Esophagus muscularis mucosa (tissue), 4 donors: ENCODE data around the gene WRAP53. TPM values are rescaled to one million over a fixed set of nuclear protein-coding genes. Genes with fewer than 3 reads are reported as not detected.

ENCODE experiments used
- DNase-seq: peaks from one replicate; pipeline ENCODE4 v3.0.0-alpha.2; 2017; ENCODE audit errors: extremely low spot score
- H3K27ac ChIP-seq, 4 donors: fragments of 200-600 bp; sonication (generic); replicated peaks in 1 of 4; 1 replicate in 3 of 4; 2 replicates in 1 of 4; pipeline ENCODE4 v1.5.1; 2016 to 2019; ENCODE audit warnings: mild to moderate bottlenecking in 1 of 4
- H3K27me3 ChIP-seq, 4 donors: fragments of 200-600 bp; sonication (generic); one replicate each; pipeline versions ENCODE4 v1.5.1 to v1.6.0; 2016 to 2019
- H3K36me3 ChIP-seq, 4 donors: fragments of 200-600 bp; sonication (generic); one replicate each; pipeline ENCODE4 v1.5.1; 2016 to 2019
- H3K4me1 ChIP-seq, 4 donors: fragments of 200-600 bp; sonication (generic); one replicate each; pipeline ENCODE4 v1.5.1; 2016 to 2019
- H3K4me3 ChIP-seq, 4 donors: fragments of 200-600 bp; sonication (generic); 1 replicate in 2 of 4; 2 replicates in 2 of 4; pipeline ENCODE4 v1.5.1; 2016 to 2019; ENCODE audit warnings: mild to moderate bottlenecking in 4 of 4, moderate library complexity in 1 of 4
- H3K9me3 ChIP-seq, 4 donors: fragments of 200-600 bp; sonication (generic); 1 replicate in 3 of 4; 2 replicates in 1 of 4; pipeline ENCODE4 v1.5.1; 2016 to 2019
- CTCF ChIP-seq, 3 experiments: fragments of 200-600 bp in 2 of 3; fragments of 450-650 bp in 1 of 3; sonication (generic) in 2 of 3; IDR thresholded peaks; one replicate each; pipeline ENCODE4 v1.5.1; 2017 to 2019; ENCODE audit warnings: antibody characterized with exemption in 3 of 3, mild to moderate bottlenecking in 2 of 3, moderate library complexity in 1 of 3
- EP300 ChIP-seq: sonication (generic); formaldehyde crosslinking; IDR thresholded peaks from one replicate; pipeline ENCODE4 v1.6.1; 2017; ENCODE audit warnings: antibody characterized with exemption
- POLR2A ChIP-seq: fragments of 450-650 bp; IDR thresholded peaks from one replicate; pipeline ENCODE4 v1.6.1; 2017; ENCODE audit warnings: antibody characterized with exemption, moderate library complexity, mild to moderate bottlenecking, low read depth
- POLR2AphosphoS5 ChIP-seq, 2 donors: sonication (generic); formaldehyde crosslinking; IDR thresholded peaks; one replicate each; pipeline ENCODE4 v1.6.1; 2017; ENCODE audit warnings: antibody characterized with exemption in 2 of 2
- WGBS: methylation state at CpG from one replicate; pipeline ENCODE4 v1.1.5; 2018; 5-methylcytosine and 5-hydroxymethylcytosine counted together
- intact Hi-C: fragments of 100-400 bp; cut with DNase I; formaldehyde crosslinking; loops from one replicate; pipeline ENCODE4 v1.15.1; 2023
- total RNA-seq, 4 donors: library from RNA; depleted of rRNA; stranded (reverse); fragments of >200 nt; gene quantifications; one replicate each; pipeline versions ENCODE4 v1.1.0 to v1.2.1, GENCODE V29; 2016

The WRAP53 gene
- total RNA-seq, 4 donors from 2014 or later, result 3.3 to 6.4 (median 3.8) TPM

GRCh38 chr17:7707446-7707845, 19.2 kb downstream of the WRAP53 start:
- H3K4me3 ChIP-seq, result no peak overlapping the region
- no peak for TF ChIP-seq EP300
- no peak for TF ChIP-seq CTCF (IDR thresholded peaks at IDR 0.05)
- no peak for TF ChIP-seq POLR2A
- TF ChIP-seq POLR2AphosphoS5 (IDR thresholded peaks at IDR 0.05), result no peak

GRCh38 chr17:7707858-7708750, 19.8 kb downstream of the WRAP53 start:
- H3K9me3 ChIP-seq, result no peaks in the 10 kb centered on the region
- H3K27me3 ChIP-seq, result peaks cover 0 to 100% (median 43%) of the 10 kb centered on the region in 4 donors
- peaks cover 16 to 27% (median 22%) of the 10 kb centered on the region in 4 donors for H3K4me1 ChIP-seq
- no peak overlapping the region for H3K4me3 ChIP-seq
- 87% methylated on average over 16 of the region's 22 CpGs for WGBS
- H3K36me3 ChIP-seq, result peaks cover 0 to 5% (median 2%) of the 10 kb centered on the region in 4 donors
- no peak for DNase-seq
- TF ChIP-seq POLR2AphosphoS5 (IDR thresholded peaks at IDR 0.05) (no peak), EP300 (no peak), POLR2A (no peak), CTCF (IDR thresholded peaks at IDR 0.05) (no peak)
- H3K27ac ChIP-seq, result no peak overlapping the region
- intact Hi-C loops, result no loop called here

More at GRCh38 chr17:7707446-7707845, 19.2 kb downstream of the WRAP53 start:
- Histone ChIP-seq H3K4me1 (peaks cover 16 to 27% (median 22%) of the 10 kb centered on the region in 4 donors), H3K27ac (no peak overlapping the region), H3K27me3 (peaks cover 0 to 100% (median 38%) of the 10 kb centered on the region in 4 donors), H3K36me3 (peaks cover 5 to 11% (median 7%) of the 10 kb centered on the region in 4 donors), H3K9me3 (no peaks in the 10 kb centered on the region)
- DNase-seq, result no peak
- 77% methylated on average over 5 of the region's 9 CpGs for WGBS
- intact Hi-C loops, result no loop called here

- Histone ChIP-seq H3K4me3 (no peak overlapping the region), H3K9me3 (no peaks in the 10 kb centered on the region), H3K27me3 (peaks cover 0 to 100% (median 45%) of the 10 kb centered on the region in 4 donors), H3K4me1 (peaks cover 16 to 19% (median 18%) of the 10 kb centered on the region in 4 donors), H3K27ac (no peak overlapping the region), H3K36me3 (no peaks in the 10 kb centered on the region)
- no peak for DNase-seq
- WGBS, result 82% methylated on average over 11 of the region's 11 CpGs
- intact Hi-C loops, result no loop called here
- TF ChIP-seq EP300, result no peak
- no peak for TF ChIP-seq POLR2A
- no peak for TF ChIP-seq POLR2AphosphoS5 (IDR thresholded peaks at IDR 0.05)
- no peak for TF ChIP-seq CTCF (IDR thresholded peaks at IDR 0.05)
Measured at GRCh38 chr17:7709031-7709430, 20.8 kb downstream of the WRAP53 start.

GRCh38 chr17:7710301-7710700, 22.0 kb downstream of the WRAP53 start:
- peaks cover 4 to 7% (median 6%) of the 10 kb centered on the region in 4 donors for H3K4me1 ChIP-seq
- TF ChIP-seq POLR2A (no peak), EP300 (no peak), CTCF (IDR thresholded peaks at IDR 0.05) (no peak), POLR2AphosphoS5 (IDR thresholded peaks at IDR 0.05) (no peak)
- H3K27me3 ChIP-seq, result peaks cover 0 to 100% (median 39%) of the 10 kb centered on the region in 4 donors
- no peak overlapping the region for H3K4me3 ChIP-seq
- no peak for DNase-seq
- H3K36me3 ChIP-seq, result no peaks in the 10 kb centered on the region
- WGBS, result 79% methylated on average over 7 of the region's 7 CpGs
- intact Hi-C loops, result no loop called here
- no peaks in the 10 kb centered on the region for H3K9me3 ChIP-seq
- no peak overlapping the region for H3K27ac ChIP-seq
